SU-DHL-6 (cell line): ENCODE measurements around the gene TH.

ENCODE experiments used
- H2AFZ ChIP-seq: fragments of 200-600 bp; sonication (generic); 2 replicates; pipeline ENCODE4 v1.6.1; 2014; ENCODE audit warnings: low read depth, mild to moderate bottlenecking, moderate library complexity, mixed read lengths, antibody characterized with exemption, low read length; ENCODE audit not compliant: severe bottlenecking
- H3F3A ChIP-seq: fragments of 200-600 bp; shearing (Covaris generic); 2 replicates; pipeline ENCODE4 v1.6.0; 2016; ENCODE audit warnings: antibody characterized with exemption, mild to moderate bottlenecking; ENCODE audit not compliant: insufficient read depth
- H3K27ac ChIP-seq: fragments of 200-600 bp; sonication (generic); 2 replicates; pipeline ENCODE4 v1.5.1; 2016; ENCODE audit warnings: low read depth, mild to moderate bottlenecking, low read length, moderate library complexity, mixed read lengths
- H3K27me3 ChIP-seq: fragments of 200-600 bp; sonication (generic), shearing (Covaris generic); 2 replicates; pipeline ENCODE4 v1.6.0; 2014; ENCODE audit warnings: mild to moderate bottlenecking, low read length
- H3K36me3 ChIP-seq: fragments of 200-600 bp; sonication (generic); 2 replicates; pipeline ENCODE4 v1.6.1; 2014; ENCODE audit warnings: mild to moderate bottlenecking, low read length, mixed read lengths
- H3K4me2 ChIP-seq: fragments of 300-600, 200-600 bp; shearing (Covaris generic), sonication (generic); 2 replicates; pipeline ENCODE4 v1.6.0; 2014; ENCODE audit warnings: low read length, low read depth, mild to moderate bottlenecking; ENCODE audit not compliant: poor library complexity, severe bottlenecking
- H3K4me3 ChIP-seq: fragments of 200-600 bp; sonication (generic); 2 replicates; pipeline ENCODE4 v1.5.1; 2014; ENCODE audit warnings: antibody characterized with exemption, low read length, mild to moderate bottlenecking, mixed read lengths; ENCODE audit not compliant: insufficient read depth, poor library complexity, severe bottlenecking
- H3K79me2 ChIP-seq: fragments of 200-600 bp; sonication (generic); 2 replicates; pipeline ENCODE4 v1.6.1; 2014; ENCODE audit warnings: mild to moderate bottlenecking, low read length, moderate library complexity; ENCODE audit not compliant: insufficient read depth
- H3K9ac ChIP-seq: fragments of 200-600 bp; sonication (generic); 2 replicates; pipeline ENCODE4 v1.7.0; 2014; ENCODE audit warnings: mild to moderate bottlenecking, low read length
- H3K9me2 ChIP-seq: fragments of 200-600 bp; sonication (generic); replicated peaks from 2 replicates; pipeline ENCODE4 v1.6.1; 2014; ENCODE audit warnings: low read length; ENCODE audit not compliant: insufficient read depth
- H3K9me3 ChIP-seq: fragments of 200-600 bp; sonication (generic); 2 replicates; pipeline ENCODE4 v1.6.1; 2014; ENCODE audit warnings: low read length, mixed read lengths; ENCODE audit not compliant: insufficient read depth
- H4K20me1 ChIP-seq: fragments of 200-600 bp; sonication (generic); 2 replicates; pipeline ENCODE4 v1.6.1; 2014; ENCODE audit warnings: low read depth, mild to moderate bottlenecking, antibody characterized with exemption, low read length, moderate library complexity, mixed read lengths
- CTCF ChIP-seq: fragments of 200-600 bp; sonication (generic); IDR thresholded peaks from one replicate; pipeline ENCODE4 v1.5.1; 2017; ENCODE audit warnings: antibody characterized with exemption, mild to moderate bottlenecking, low read length, moderate library complexity; ENCODE audit not compliant: insufficient read depth, poor library complexity, severe bottlenecking
- EZH2phosphoT487 ChIP-seq: fragments of 200-600 bp; sonication (generic), shearing (Covaris generic); conservative IDR thresholded peaks from 2 replicates; pipeline ENCODE4 v1.6.1; 2018; ENCODE audit warnings: mild to moderate bottlenecking, antibody characterized with exemption, low read length, moderate library complexity, mixed read lengths

Gene TH

GRCh38 chr11:2129699-2130366, 41.8 kb downstream of the TH start:
- Histone ChIP-seq H3K9me2 (no peaks in the 10 kb centered on the region), H3K4me2 (no peak overlapping the region), H3F3A (no peaks in the 10 kb centered on the region), H2AFZ (no peak overlapping the region), H3K79me2 (no peaks in the 10 kb centered on the region), H4K20me1 (no peaks in the 10 kb centered on the region), H3K4me3 (no peak overlapping the region), H3K27ac (no peak overlapping the region), H3K9ac (no peak overlapping the region), H3K9me3 (no peaks in the 10 kb centered on the region), H3K36me3 (no peaks in the 10 kb centered on the region), H3K27me3 (no peaks in the 10 kb centered on the region)
- TF ChIP-seq EZH2phosphoT487, result no peak
- TF ChIP-seq CTCF, result no peak

GRCh38 chr11:2129308-2129698, 42.3 kb downstream of the TH start:
- H3K9ac ChIP-seq, result no peak overlapping the region
- H3K79me2 ChIP-seq, result no peaks in the 10 kb centered on the region
- H3K9me2 ChIP-seq, result no peaks in the 10 kb centered on the region
- H2AFZ ChIP-seq, result no peak overlapping the region
- no peak overlapping the region for H3K27ac ChIP-seq
- H3K4me2 ChIP-seq, result no peak overlapping the region
- TF ChIP-seq EZH2phosphoT487 (no peak), CTCF (no peak)
- H4K20me1 ChIP-seq, result no peaks in the 10 kb centered on the region
- no peaks in the 10 kb centered on the region for H3K9me3 ChIP-seq
- no peaks in the 10 kb centered on the region for H3K36me3 ChIP-seq
- H3K27me3 ChIP-seq, result no peaks in the 10 kb centered on the region
- H3F3A ChIP-seq, result no peaks in the 10 kb centered on the region
- H3K4me3 ChIP-seq, result no peak overlapping the region

- H4K20me1 ChIP-seq, result no peaks in the 10 kb centered on the region
- H3K9me3 ChIP-seq, result no peaks in the 10 kb centered on the region
- no peaks in the 10 kb centered on the region for H3K27me3 ChIP-seq
- no peak overlapping the region for H3K9ac ChIP-seq
- H3K79me2 ChIP-seq, result no peaks in the 10 kb centered on the region
- H3K27ac ChIP-seq, result no peak overlapping the region
- no peaks in the 10 kb centered on the region for H3K36me3 ChIP-seq
- TF ChIP-seq EZH2phosphoT487, result no peak
- no peak for TF ChIP-seq CTCF
- no peaks in the 10 kb centered on the region for H3F3A ChIP-seq
- H3K4me3 ChIP-seq, result no peak overlapping the region
- no peak overlapping the region for H3K4me2 ChIP-seq
- H2AFZ ChIP-seq, result no peak overlapping the region
- no peaks in the 10 kb centered on the region for H3K9me2 ChIP-seq
Observed at GRCh38 chr11:2128511-2129307, 42.9 kb downstream of the TH start.
